A549 treated with CORT108297 at 1 μM for 4 hours (cell line): ENCODE data around the gene S100A16. TPM values are rescaled to one million over a fixed set of nuclear protein-coding genes. Genes with fewer than 3 reads are reported as not detected.

ENCODE experiments used
- total RNA-seq: library from RNA; stranded (reverse); fragments of 200-300 nt; extraction: Qiagen RNA extraction; gene quantifications from 5 replicates; pipeline ENCODE4 v1.2.3, GENCODE V29; 2022

The S100A16 gene, protein sequence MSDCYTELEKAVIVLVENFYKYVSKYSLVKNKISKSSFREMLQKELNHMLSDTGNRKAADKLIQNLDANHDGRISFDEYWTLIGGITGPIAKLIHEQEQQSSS
- 447 to 522 TPM (median 509 TPM) in 5 replicates for total RNA-seq

DNA sequence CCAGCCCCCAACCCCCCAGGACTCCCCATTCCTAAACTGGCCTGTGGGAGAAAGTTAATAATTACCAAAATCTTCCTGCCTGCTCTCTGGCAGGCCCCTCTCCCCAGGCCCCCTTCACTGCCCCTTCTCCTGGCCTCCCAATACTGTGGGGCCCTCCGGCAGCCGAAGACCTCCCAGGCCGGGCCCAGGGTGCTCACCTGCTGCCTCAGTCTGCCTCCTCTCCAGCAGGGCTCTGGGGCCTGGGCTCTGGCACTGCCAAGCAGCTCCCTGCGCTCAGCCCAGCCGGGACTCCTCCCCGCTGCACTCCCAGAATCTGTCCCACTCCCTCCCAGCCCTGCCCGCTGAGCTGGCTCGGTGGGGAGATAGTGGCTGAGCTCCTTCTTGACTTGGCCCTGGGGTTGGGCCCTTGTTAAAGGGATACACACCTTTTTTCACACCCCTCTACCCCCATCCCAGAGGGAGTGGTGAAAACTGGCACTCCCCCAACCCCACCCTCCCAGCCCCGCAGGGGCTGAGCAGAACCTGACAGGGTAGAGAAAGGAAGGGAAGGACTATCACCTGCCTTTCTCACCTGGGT, at the start of gene S100A16:
Gene S100A16 (minus strand): TSS at position 383 of the 577 bp plus-strand sequence. CDS start 4,986 bp downstream, outside the sequence.

DNA sequence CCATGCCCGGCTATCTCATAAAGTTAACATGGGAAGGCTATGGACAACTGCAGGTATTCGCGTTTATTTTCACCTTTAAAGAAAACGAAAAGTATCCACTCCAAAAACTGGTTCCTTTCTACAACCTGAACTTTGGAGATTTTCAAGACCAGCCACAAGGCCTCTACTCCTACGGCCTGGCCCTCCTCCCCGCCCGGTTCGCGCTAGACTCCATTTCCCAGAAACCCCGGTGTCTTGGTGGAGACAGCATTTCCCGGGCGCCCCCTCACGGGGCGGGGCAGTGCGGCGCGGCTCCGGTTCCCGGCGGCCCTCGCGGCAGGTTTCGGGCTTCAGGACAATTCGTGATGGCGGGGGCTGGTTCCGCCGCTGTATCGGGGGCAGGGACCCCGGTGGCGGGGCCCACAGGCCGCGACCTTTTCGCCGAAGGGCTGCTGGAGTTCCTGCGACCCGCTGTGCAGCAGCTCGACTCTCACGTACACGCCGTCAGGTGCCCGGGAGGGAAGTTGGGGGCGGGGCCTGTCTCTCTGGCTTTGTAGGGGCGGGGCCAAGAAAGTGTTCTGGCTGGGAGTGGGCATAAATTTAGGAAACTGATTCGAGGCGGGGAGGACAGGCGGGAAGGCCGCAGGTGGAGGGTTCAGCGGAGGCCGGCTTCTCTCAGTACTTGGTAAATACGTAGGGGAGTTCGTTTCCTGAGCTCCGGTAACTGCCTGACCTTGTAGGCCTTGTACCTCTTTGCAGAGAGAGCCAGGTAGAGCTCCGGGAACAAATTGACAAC, 45.6 kb upstream of the S100A16 start, which contains the start of gene SNAPIN:
Gene SNAPIN (plus strand): TSS at position 304 of the 775 bp plus-strand sequence. CDS start 41 bp downstream, at position 345.

DNA sequence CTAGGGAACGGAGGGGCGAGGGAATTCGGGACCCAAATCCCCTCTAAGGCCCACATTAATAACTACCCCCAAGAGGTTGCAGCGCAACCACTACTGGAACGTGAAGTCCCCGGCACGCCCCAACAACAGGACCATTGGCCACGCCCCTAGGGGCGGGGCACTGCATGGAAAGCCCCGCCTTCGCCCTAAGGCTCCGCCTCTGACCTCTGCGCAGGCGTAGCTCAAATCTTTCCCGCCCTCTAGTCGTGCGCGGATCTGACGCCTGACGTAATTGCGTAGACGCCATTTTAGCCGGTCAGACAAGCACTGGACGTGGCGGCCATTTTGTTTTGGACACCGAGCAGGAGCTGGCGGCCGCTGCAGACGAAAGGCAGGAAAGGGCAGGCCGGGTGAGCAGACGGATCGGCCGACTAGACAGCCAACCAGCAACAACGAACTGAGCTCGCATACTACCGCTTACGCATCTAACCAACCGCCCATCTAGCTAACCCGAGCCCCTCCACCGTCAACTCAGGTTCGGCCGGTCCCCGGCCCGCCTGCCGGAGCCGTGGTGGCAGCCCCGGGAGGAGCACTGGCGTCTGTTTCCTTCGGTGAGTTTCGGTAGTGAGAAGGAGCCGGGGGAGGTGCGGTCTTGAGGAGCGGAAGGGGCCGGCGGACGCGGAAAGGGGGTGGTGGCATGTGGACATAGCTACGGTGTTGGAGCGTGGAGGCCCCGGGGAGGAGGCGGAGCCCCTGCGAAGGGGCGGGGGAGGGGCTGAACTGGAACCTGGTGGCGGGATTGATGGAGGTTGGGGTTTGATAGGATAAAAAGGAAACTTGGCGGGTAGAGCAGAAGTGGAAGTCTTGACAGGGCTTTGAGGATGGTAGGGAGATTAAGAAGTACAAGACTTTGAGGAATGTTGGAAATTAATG, 21.1 kb upstream of the S100A16 start, which contains the start of gene CHTOP:
Gene CHTOP (plus strand): TSS at position 313 of the 912 bp plus-strand sequence. CDS start 2,523 bp downstream, outside the sequence.

DNA sequence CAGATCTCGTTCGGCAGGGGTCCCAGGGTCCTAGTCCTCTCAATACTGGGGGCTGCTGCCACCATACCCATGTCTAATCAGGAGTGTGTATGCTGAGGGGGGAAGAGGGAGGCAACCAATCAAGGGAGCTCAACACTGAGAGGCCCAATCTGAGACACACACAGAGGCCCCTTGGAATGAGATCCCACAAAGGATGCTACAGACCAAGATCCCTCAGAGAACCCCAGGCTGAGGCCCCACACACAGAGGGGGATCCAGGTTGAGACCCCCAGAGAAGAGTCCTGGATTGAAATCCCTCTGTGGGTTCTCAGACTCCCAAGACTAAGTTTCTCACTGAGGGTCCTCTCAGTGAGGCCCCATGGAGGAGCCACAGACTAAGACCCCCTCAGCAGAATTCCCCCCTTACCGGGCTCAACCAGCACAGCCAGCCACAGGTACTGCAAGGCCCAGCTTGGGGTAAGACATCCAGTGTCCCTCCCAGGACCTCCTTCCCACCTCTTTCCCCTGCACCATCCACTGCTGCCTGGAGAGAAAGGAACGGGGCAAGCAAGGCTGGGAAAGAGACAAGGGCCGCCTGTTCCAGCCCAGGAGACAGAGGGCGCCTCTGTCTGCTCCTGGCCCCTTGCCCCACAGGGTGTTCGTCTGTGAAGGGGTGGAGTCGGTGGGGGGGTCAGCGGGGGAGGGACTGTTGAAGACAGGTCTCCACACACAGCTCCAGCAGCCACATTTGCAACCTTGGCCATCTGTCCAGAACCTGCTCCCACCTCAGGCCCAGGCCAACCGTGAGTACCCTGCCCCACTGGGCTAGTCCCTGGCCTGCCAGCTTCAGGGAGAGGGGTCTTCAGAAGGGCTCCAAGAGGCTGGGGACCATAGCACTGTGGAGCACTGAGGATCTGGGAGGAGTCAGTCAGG, 15.0 kb upstream of the S100A16 start, which contains the start of gene S100A1:
Gene S100A1 (plus strand): TSS at position 720 of the 912 bp plus-strand sequence. CDS start 2,088 bp downstream, outside the sequence.

DNA sequence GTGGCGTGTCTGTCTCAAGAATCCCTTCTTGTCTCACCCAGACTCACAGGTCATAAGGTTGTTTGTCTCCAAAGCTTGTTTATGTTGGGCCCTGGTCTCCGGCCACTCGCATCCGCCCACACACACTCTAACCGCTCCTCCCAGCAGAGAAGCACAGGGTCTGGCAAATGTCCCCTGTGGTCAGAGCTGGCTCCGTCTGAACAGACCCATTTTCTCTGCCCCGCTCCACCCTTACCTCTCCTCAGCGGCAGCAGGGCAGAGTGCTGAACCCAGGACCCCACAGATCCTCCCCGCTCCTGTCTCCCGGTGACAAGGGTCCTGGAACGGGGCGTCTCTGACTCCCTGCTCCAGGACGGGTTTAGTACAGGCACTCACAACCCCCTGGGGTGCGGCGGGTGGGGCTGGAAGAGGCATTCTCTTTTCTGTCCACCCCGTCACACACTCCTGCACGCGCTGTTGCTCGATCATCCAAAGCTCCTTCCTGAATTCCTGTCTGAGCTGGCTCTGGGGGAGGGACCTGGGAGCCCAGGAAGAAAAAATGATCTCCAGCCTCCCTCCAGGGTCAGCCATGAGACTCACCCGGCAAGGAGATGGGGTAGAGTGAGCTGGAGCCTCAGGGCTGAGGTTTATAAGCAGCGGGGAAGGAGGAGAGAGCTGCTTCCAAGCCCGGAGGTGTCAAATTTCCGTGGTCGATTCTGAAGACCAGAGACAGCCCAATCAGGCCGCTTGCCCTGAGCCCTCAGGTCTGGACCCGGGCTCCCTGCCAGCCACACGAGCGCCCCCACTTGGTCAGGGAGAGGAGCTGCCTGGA, 14.2 kb upstream of the S100A16 start, which contains the start of gene S100A13:
Gene S100A13 (minus strand): TSS at position 602 of the 811 bp plus-strand sequence. CDS start 1,033 bp downstream, outside the sequence.

DNA sequence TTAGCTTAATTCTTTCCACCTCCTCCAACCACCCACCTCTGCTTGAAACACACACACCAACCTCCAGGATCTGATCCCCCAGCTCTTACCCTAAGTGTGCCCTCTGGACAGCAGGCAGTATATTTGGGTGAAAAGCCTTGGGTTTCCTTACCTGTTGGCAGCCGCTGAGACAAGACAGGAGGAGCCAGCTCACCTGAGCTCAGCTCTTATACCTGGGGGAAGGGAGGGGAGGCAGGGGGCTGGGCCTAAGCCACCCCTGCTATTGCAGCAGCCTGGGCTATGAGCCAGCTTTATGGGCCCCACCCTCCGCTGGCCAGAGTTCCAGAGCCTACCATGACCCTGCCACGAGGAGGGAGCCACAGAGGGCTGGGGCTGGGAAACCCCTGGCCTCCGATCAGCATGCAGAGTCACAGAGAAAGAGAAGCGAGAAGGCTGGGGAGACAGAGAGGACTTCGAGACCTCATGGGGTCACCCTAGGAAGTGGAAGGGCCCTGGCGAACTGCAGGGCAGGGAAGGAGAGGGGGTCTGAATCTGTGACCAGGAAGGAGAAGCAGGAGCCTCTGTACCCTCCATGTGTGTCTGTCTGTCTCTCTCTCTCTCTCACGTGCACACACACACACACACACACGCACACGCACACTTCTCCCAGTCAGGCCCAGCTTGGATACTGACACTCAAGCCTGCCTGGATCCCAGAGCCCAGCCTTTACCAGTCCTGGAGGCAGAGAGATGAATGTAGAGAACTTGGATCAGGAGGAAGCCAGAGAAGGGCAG, 3.4 kb upstream of the S100A16 start, which contains the start of gene S100A14:
Gene S100A14 (minus strand): TSS at position 182 of the 773 bp plus-strand sequence. CDS start 467 bp downstream, outside the sequence.

DNA sequence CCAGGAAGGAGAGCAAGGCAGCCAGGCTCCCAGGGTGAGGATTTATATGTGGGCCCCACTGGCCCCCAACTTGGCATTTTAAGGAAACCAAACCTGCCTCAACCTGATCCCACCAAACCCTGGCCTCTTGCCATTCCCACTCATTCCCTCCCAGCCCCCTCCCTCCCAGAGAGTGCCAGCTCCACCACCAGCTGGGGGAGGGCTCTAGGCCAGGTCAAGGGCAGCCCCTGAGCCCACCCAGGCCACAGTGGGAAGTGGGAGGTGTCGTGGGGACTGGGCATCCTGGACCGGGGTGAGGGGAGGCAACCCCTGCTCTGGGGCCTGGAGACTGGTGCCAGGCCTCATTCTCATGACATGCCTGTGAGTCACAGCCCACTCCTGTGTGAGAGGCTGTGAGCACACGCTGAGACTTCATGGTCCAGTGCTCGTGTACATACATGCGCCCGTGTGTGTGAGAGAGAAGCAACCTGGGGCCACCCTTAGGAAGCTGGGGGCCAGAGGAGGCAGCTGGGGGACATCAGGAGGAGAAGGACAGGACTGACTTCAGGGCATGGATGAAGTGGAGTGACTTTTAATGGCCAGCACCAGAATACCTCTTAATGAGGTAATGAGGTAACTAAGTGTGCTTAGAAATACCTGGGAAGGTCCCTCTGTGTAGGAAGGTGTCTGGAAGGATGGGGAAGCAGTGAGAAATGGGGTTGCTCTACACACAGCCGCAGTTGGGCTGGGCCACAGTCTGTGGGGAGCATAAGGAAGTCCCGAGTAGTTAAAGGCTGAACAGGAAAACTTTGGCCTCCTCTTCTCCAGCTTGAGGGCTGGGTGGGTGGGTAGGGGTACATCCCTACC, 47.2 kb downstream of the S100A16 start, which contains the start of gene S100A2:
Gene S100A2 (minus strand): TSS at position 316 of the 846 bp plus-strand sequence. CDS start 1,967 bp downstream, outside the sequence.

Other genes starting within 250 kb of the S100A16 start
- not detected in 5 replicates for gene S100A12, start 237.5 kb downstream of the S100A16 start, total RNA-seq
- not detected in 5 replicates for gene S100A8, start 222.1 kb downstream of the S100A16 start, total RNA-seq
- not detected in 5 replicates for gene S100A7A, start 196.6 kb downstream of the S100A16 start, total RNA-seq
- gene S100A7, start 152.5 kb downstream of the S100A16 start, total RNA-seq: not detected in 5 replicates
- gene S100A6, start 77.1 kb downstream of the S100A16 start, total RNA-seq: 3,058 to 3,788 TPM (median 3,444 TPM) in 5 replicates
- 0.70 to 1.1 TPM (median 0.81 TPM) in 5 replicates for gene S100A5, start 72.2 kb downstream of the S100A16 start, total RNA-seq
- 1,610 to 1,903 TPM (median 1,713 TPM) in 5 replicates for gene S100A4, start 67.3 kb downstream of the S100A16 start, total RNA-seq
- 93.8 to 105 TPM (median 100 TPM) in 5 replicates for gene S100A3, start 63.9 kb downstream of the S100A16 start, total RNA-seq
- 16.0 to 29.8 TPM (median 24.0 TPM) in 5 replicates for gene S100A2, start 47.3 kb downstream of the S100A16 start, total RNA-seq
- gene S100A14, start 3.2 kb upstream of the S100A16 start, total RNA-seq: 0.30 to 0.71 TPM (median 0.40 TPM) in 5 replicates
- gene S100A13, start 14.4 kb upstream of the S100A16 start, total RNA-seq: 153 to 182 TPM (median 174 TPM) in 5 replicates
- 0.38 to 0.74 TPM (median 0.61 TPM) in 5 replicates for gene S100A1, start 15.3 kb upstream of the S100A16 start, total RNA-seq
- 68.7 to 85.0 TPM (median 79.2 TPM) in 5 replicates for gene CHTOP, start 20.9 kb upstream of the S100A16 start, total RNA-seq
- 54.1 to 63.4 TPM (median 57.4 TPM) in 5 replicates for gene SNAPIN, start 45.6 kb upstream of the S100A16 start, total RNA-seq
- gene ILF2, start 57.9 kb upstream of the S100A16 start, total RNA-seq: 260 to 295 TPM (median 261 TPM) in 5 replicates
- 0.82 to 1.1 TPM (median 1.0 TPM) in 5 replicates for gene NPR1, start 65.6 kb upstream of the S100A16 start, total RNA-seq
- 18.9 to 20.5 TPM (median 20.3 TPM) in 5 replicates for gene INTS3, start 114.9 kb upstream of the S100A16 start, total RNA-seq
- gene SLC27A3, start 162.3 kb upstream of the S100A16 start, total RNA-seq: 0.73 to 2.4 TPM (median 1.3 TPM) in 5 replicates